Karpas-422 (cell line): ENCODE measurements around the gene LINC01488. TPM values are rescaled to one million over a fixed set of nuclear protein-coding genes. Genes with fewer than 3 reads are reported as not detected.

Experiments used
- DNase-seq: peaks from one replicate; pipeline ENCODE4 v3.0.0-alpha.2; 2015
- H2AFZ ChIP-seq: fragments of 200-600 bp; sonication (generic); 2 replicates; pipeline ENCODE4 v1.6.1; 2014; ENCODE audit warnings: antibody characterized with exemption, low read length, mixed read lengths
- H3K27ac ChIP-seq: fragments of 200-600 bp; sonication (generic); 2 replicates; pipeline ENCODE4 v1.5.1; 2014; ENCODE audit warnings: mild to moderate bottlenecking, low read length, moderate library complexity
- H3K27me3 ChIP-seq: fragments of 200-600 bp; sonication (generic); 2 replicates; pipeline ENCODE4 v1.6.1; 2014; ENCODE audit warnings: low read length, mixed read lengths
- H3K36me3 ChIP-seq: fragments of 200-600 bp; sonication (generic); 2 replicates; pipeline ENCODE4 v1.6.1; 2014; ENCODE audit warnings: low read length, mixed read lengths; ENCODE audit not compliant: insufficient read depth
- H3K4me1 ChIP-seq: fragments of 200-600 bp; sonication (generic); 2 replicates; pipeline ENCODE4 v1.6.1; 2014; ENCODE audit warnings: mild to moderate bottlenecking, low read length, mixed read lengths
- H3K4me2 ChIP-seq: fragments of 200-600 bp; sonication (generic); 2 replicates; pipeline ENCODE4 v1.6.1; 2014; ENCODE audit warnings: low read length, low read depth, mild to moderate bottlenecking; ENCODE audit not compliant: poor library complexity, severe bottlenecking
- H3K4me3 ChIP-seq: fragments of 200-600 bp; sonication (generic); 2 replicates; pipeline ENCODE4 v1.5.1; 2014; ENCODE audit warnings: mild to moderate bottlenecking, antibody characterized with exemption, low read length, mixed read lengths
- H3K79me2 ChIP-seq: fragments of 200-600 bp; sonication (generic); 2 replicates; pipeline ENCODE4 v1.6.1; 2014; ENCODE audit warnings: mild to moderate bottlenecking, low read length, mixed read lengths
- H3K9ac ChIP-seq: fragments of 200-600 bp; sonication (generic); 2 replicates; pipeline ENCODE4 v1.6.0; 2014; ENCODE audit warnings: low read length
- H3K9me2 ChIP-seq: fragments of 200-600 bp; sonication (generic), shearing (Covaris generic); replicated peaks from 2 replicates; pipeline ENCODE4 v1.6.0; 2014; ENCODE audit warnings: mild to moderate bottlenecking, low read length, moderate library complexity; ENCODE audit not compliant: insufficient read depth
- H3K9me3 ChIP-seq: fragments of 300-700, 200-600 bp; sonication (generic); 2 replicates; pipeline ENCODE4 v1.6.1; 2014; ENCODE audit warnings: low read length, mixed read lengths
- H4K20me1 ChIP-seq: fragments of 200-600 bp; sonication (generic); 2 replicates; pipeline ENCODE4 v1.6.1; 2014; ENCODE audit warnings: mild to moderate bottlenecking, antibody characterized with exemption, low read length, low read depth; ENCODE audit not compliant: insufficient read depth
- total RNA-seq: library from RNA; depleted of rRNA; stranded (reverse); fragments of >200 nt; shearing (Covaris generic); gene quantifications from 2 replicates; pipeline ENCODE4 v1.2.3, GENCODE V29; 2014; ENCODE audit warnings: low replicate concordance

The LINC01488 gene
- total RNA-seq, 1 experiment from 2014 or later = not detected

GRCh38 chr11:69524991-69525411, 43.5 kb downstream of the LINC01488 start:
- Histone ChIP-seq H3K9ac (no peak overlapping the region), H3K4me3 (no peak overlapping the region), H3K9me3 (no peaks in the 10 kb centered on the region), H3K27me3 (no peaks in the 10 kb centered on the region), H3K4me2 (no peak overlapping the region), H3K9me2 (no peaks in the 10 kb centered on the region), H2AFZ (no peak overlapping the region), H3K4me1 (no peaks in the 10 kb centered on the region), H3K79me2 (no peaks in the 10 kb centered on the region), H4K20me1 (no peaks in the 10 kb centered on the region), H3K36me3 (no peaks in the 10 kb centered on the region), H3K27ac (no peak overlapping the region)
- no peak for DNase-seq

GRCh38 chr11:69525516-69526452, 44.3 kb downstream of the LINC01488 start:
- Histone ChIP-seq H3K4me1 (no peaks in the 10 kb centered on the region), H3K9ac (no peak overlapping the region), H3K36me3 (no peaks in the 10 kb centered on the region), H3K4me3 (no peak overlapping the region), H3K27ac (no peak overlapping the region), H3K27me3 (no peaks in the 10 kb centered on the region), H3K9me3 (no peaks in the 10 kb centered on the region), H4K20me1 (no peaks in the 10 kb centered on the region), H3K9me2 (no peaks in the 10 kb centered on the region), H2AFZ (no peak overlapping the region), H3K4me2 (no peak overlapping the region), H3K79me2 (no peaks in the 10 kb centered on the region)
- DNase-seq = no peak

GRCh38 chr11:69526453-69526810, 45.0 kb downstream of the LINC01488 start:
- DNase-seq = no peak
- H3K9me3 ChIP-seq = no peaks in the 10 kb centered on the region
- H3K9me2 ChIP-seq = no peaks in the 10 kb centered on the region
- no peaks in the 10 kb centered on the region for H3K4me1 ChIP-seq
- H3K36me3 ChIP-seq = no peaks in the 10 kb centered on the region
- H3K27ac ChIP-seq = no peak overlapping the region
- H3K4me2 ChIP-seq = no peak overlapping the region
- no peaks in the 10 kb centered on the region for H3K27me3 ChIP-seq
- H2AFZ ChIP-seq = no peak overlapping the region
- no peaks in the 10 kb centered on the region for H4K20me1 ChIP-seq
- H3K4me3 ChIP-seq = no peak overlapping the region
- no peak overlapping the region for H3K9ac ChIP-seq
- no peaks in the 10 kb centered on the region for H3K79me2 ChIP-seq

- no peaks in the 10 kb centered on the region for H4K20me1 ChIP-seq
- H3K36me3 ChIP-seq = no peaks in the 10 kb centered on the region
- H3K4me3 ChIP-seq = no peak overlapping the region
- H2AFZ ChIP-seq = no peak overlapping the region
- no peak overlapping the region for H3K9ac ChIP-seq
- no peaks in the 10 kb centered on the region for H3K4me1 ChIP-seq
- H3K9me3 ChIP-seq = no peaks in the 10 kb centered on the region
- DNase-seq = no peak
- no peaks in the 10 kb centered on the region for H3K79me2 ChIP-seq
- H3K27me3 ChIP-seq = no peaks in the 10 kb centered on the region
- no peak overlapping the region for H3K4me2 ChIP-seq
- no peak overlapping the region for H3K27ac ChIP-seq
- H3K9me2 ChIP-seq = no peaks in the 10 kb centered on the region
Observed at GRCh38 chr11:69529001-69529400, 47.5 kb downstream of the LINC01488 start.

- H3K4me3 ChIP-seq = no peak overlapping the region
- H3K36me3 ChIP-seq = no peaks in the 10 kb centered on the region
- H2AFZ ChIP-seq = no peak overlapping the region
- no peak overlapping the region for H3K27ac ChIP-seq
- no peaks in the 10 kb centered on the region for H3K9me3 ChIP-seq
- H4K20me1 ChIP-seq = no peaks in the 10 kb centered on the region
- no peak overlapping the region for H3K4me2 ChIP-seq
- no peak overlapping the region for H3K9ac ChIP-seq
- no peaks in the 10 kb centered on the region for H3K79me2 ChIP-seq
- no peaks in the 10 kb centered on the region for H3K9me2 ChIP-seq
- no peak for DNase-seq
- H3K27me3 ChIP-seq = no peaks in the 10 kb centered on the region
- no peaks in the 10 kb centered on the region for H3K4me1 ChIP-seq
Observed at GRCh38 chr11:69530278-69531070, 49.0 kb downstream of the LINC01488 start.

- Histone ChIP-seq H3K79me2 (no peaks in the 10 kb centered on the region), H3K4me2 (no peak overlapping the region), H3K4me3 (no peak overlapping the region), H3K9ac (no peak overlapping the region), H3K36me3 (no peaks in the 10 kb centered on the region), H3K4me1 (no peaks in the 10 kb centered on the region), H2AFZ (no peak overlapping the region), H3K9me2 (no peaks in the 10 kb centered on the region), H4K20me1 (no peaks in the 10 kb centered on the region), H3K27me3 (no peaks in the 10 kb centered on the region), H3K9me3 (no peaks in the 10 kb centered on the region), H3K27ac (no peak overlapping the region)
- DNase-seq = no peak
Observed at GRCh38 chr11:69531071-69531716, 49.7 kb downstream of the LINC01488 start.

- no peak overlapping the region for H3K27ac ChIP-seq
- no peaks in the 10 kb centered on the region for H3K36me3 ChIP-seq
- no peaks in the 10 kb centered on the region for H3K4me1 ChIP-seq
- H3K79me2 ChIP-seq = no peaks in the 10 kb centered on the region
- no peaks in the 10 kb centered on the region for H4K20me1 ChIP-seq
- H3K4me2 ChIP-seq = no peak overlapping the region
- H3K4me3 ChIP-seq = no peak overlapping the region
- no peak overlapping the region for H3K9ac ChIP-seq
- H2AFZ ChIP-seq = no peak overlapping the region
- H3K9me3 ChIP-seq = no peaks in the 10 kb centered on the region
- no peaks in the 10 kb centered on the region for H3K27me3 ChIP-seq
- DNase-seq = no peak
- H3K9me2 ChIP-seq = no peaks in the 10 kb centered on the region
Observed at GRCh38 chr11:69531717-69532088, 50.2 kb downstream of the LINC01488 start.
